Panc1 (cell line): ENCODE results near the gene ST3GAL6. TPM values are rescaled to one million over a fixed set of nuclear protein-coding genes. Genes with fewer than 3 reads are reported as not detected.

ENCODE experiments used
- ATAC-seq: fragments of 200-7000 bp; cut with Tn5 transposase; 2 replicates; pipeline ENCODE4 v1.9.1; 2020; ENCODE audit warnings: mild to moderate bottlenecking, moderate library complexity
- BruUV-seq: library from RNA; stranded (reverse); fragments of 400-500 nt; replicated peaks from 2 replicates; lab custom pipeline; 2021; lab: Mats Ljungman, UMichigan
- CTCF ChIA-PET: fragments of 300-600 bp; sonication (Branson Sonifier 250); formaldehyde crosslinking; loops from one replicate; lab custom pipeline; 2022; ENCODE audit warnings: antibody characterized with exemption; lab: Charles Lee
- POLR2A ChIA-PET: fragments of 300-600 bp; sonication (Branson Sonifier 250); formaldehyde crosslinking; loops from one replicate; lab custom pipeline; 2022; ENCODE audit warnings: antibody characterized with exemption; lab: Charles Lee
- DNase-seq: peaks from one replicate; pipeline ENCODE4 v3.0.0-alpha.2; 2010; ENCODE audit warnings: low read depth, low spot score
- H3K27ac ChIP-seq: 2 replicates; pipeline ENCODE4 v1.5.1; 2011; ENCODE audit warnings: mild to moderate bottlenecking, low read length, inconsistent platforms
- H3K27me3 ChIP-seq: fragments of 200-500 bp; sonication (Bioruptor generic); 2 replicates; pipeline ENCODE4 v1.6.0; 2014; ENCODE audit warnings: low read length, inconsistent platforms; ENCODE audit not compliant: control insufficient read depth, insufficient read depth
- H3K36me3 ChIP-seq: fragments of 200-500 bp; sonication (Bioruptor generic); 2 replicates; pipeline ENCODE4 v1.5.1; 2014; ENCODE audit warnings: inconsistent platforms, mild to moderate bottlenecking, low read length, moderate library complexity; ENCODE audit not compliant: control insufficient read depth, insufficient read depth
- H3K4me1 ChIP-seq: 2 replicates; pipeline ENCODE4 v1.5.1; 2011; ENCODE audit warnings: inconsistent platforms, mild to moderate bottlenecking, low read length, moderate library complexity; ENCODE audit not compliant: control insufficient read depth, insufficient read depth
- H3K4me3 ChIP-seq, 2 experiments: 2 replicates each; pipeline ENCODE4 v1.5.1; 2011 to 2012; ENCODE audit warnings: low read depth in 2 of 2, low read length in 2 of 2, mild to moderate bottlenecking in 2 of 2, inconsistent platforms in 1 of 2, moderate library complexity in 1 of 2
- H3K9me3 ChIP-seq: fragments of 200-500 bp; sonication (Bioruptor generic); 2 replicates; pipeline ENCODE4 v1.5.1; 2014; ENCODE audit warnings: low read depth, mild to moderate bottlenecking, inconsistent platforms, low read length, moderate library complexity; ENCODE audit not compliant: control insufficient read depth, insufficient read depth
- POLR2AphosphoS5 ChIP-seq: IDR thresholded peaks from 2 replicates; pipeline ENCODE4 v1.6.1; 2012; ENCODE audit warnings: mild to moderate bottlenecking, low read depth, low read length, moderate library complexity
- SIN3A ChIP-seq: IDR thresholded peaks from 2 replicates; pipeline ENCODE4 v1.6.1; 2012; ENCODE audit warnings: low read depth, mild to moderate bottlenecking, low read length, moderate library complexity, borderline replicate concordance; ENCODE audit not compliant: insufficient read depth
- TCF7L2 ChIP-seq: IDR thresholded peaks from 2 replicates; pipeline ENCODE4 v1.6.1; 2011; ENCODE audit warnings: mild to moderate bottlenecking, low read depth, low read length, inconsistent platforms
- in situ Hi-C: cut with HindIII; loops from 2 replicates; pipeline ENCODE4 v1.10.0; 2016; ENCODE audit warnings: low sequenced_read_pairs, low pct_unique_long_range_greater_than_20kb
- intact Hi-C: fragments of 100-400 bp; cut with micrococcal nuclease; formaldehyde crosslinking; loops from one replicate; pipeline ENCODE4 v1.10.0; 2022; ENCODE audit not compliant: unreplicated experiment
- total RNA-seq: library from RNA; stranded (reverse); gene quantifications from one replicate; pipeline ENCODE4 v1.2.1, GENCODE V29; 2021; ENCODE audit not compliant: unreplicated experiment
- TF ChIP-seq, protein P1 (sequence below): fragments of 450-650 bp; IDR thresholded peaks from 2 replicates; pipeline ENCODE4 v1.5.1; 2017; ENCODE audit warnings: mild to moderate bottlenecking
- TF ChIP-seq, protein P2 (sequence below), 2 experiments: IDR thresholded peaks; 2 replicates each; pipeline ENCODE4 v1.6.1; 2011 to 2012; ENCODE audit warnings: low read depth in 2 of 2, control low read depth in 1 of 2, low read length in 1 of 2, mild to moderate bottlenecking in 1 of 2, moderate library complexity in 1 of 2; ENCODE audit not compliant: insufficient read depth in 1 of 2

ST3GAL6 gene
- total RNA-seq, 1 experiment from 2014 or later, result 0.15 TPM

DNA sequence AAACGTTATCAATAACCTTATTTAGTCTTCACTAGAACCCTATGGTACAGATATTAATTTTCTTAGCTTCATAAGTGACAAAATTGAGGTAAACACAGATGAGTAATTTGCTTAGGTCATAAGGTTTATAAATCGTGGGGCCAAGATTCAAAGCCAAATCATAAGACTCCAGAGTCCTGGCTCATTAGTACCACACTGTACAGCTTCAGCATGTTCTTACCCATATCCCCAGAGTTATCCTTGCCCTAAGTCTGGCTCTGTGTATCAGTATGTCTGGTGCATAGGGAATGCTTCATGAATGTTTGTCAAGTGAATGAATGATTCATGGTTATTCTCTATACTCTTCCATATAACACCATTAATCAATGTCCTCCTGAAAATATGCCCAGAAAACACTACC is 45.6 kb upstream of the ST3GAL6 start:
- BruUV-seq, result no TSS peak
- intact Hi-C loops (no loop called here), in situ Hi-C loops (no loop called here)
- Histone ChIP-seq H3K4me3 (no peak overlapping the region), H3K27me3 (peaks cover 9% of the 10 kb centered on the region), H3K4me1 (no peaks in the 10 kb centered on the region), H3K9me3 (no peaks in the 10 kb centered on the region), H3K27ac (no peak overlapping the region), H3K36me3 (no peaks in the 10 kb centered on the region)
- TF ChIP-seq TCF7L2 (no peak), POLR2AphosphoS5 (no peak), SIN3A (no peak)
- TF ChIP-seq, protein P1, sequence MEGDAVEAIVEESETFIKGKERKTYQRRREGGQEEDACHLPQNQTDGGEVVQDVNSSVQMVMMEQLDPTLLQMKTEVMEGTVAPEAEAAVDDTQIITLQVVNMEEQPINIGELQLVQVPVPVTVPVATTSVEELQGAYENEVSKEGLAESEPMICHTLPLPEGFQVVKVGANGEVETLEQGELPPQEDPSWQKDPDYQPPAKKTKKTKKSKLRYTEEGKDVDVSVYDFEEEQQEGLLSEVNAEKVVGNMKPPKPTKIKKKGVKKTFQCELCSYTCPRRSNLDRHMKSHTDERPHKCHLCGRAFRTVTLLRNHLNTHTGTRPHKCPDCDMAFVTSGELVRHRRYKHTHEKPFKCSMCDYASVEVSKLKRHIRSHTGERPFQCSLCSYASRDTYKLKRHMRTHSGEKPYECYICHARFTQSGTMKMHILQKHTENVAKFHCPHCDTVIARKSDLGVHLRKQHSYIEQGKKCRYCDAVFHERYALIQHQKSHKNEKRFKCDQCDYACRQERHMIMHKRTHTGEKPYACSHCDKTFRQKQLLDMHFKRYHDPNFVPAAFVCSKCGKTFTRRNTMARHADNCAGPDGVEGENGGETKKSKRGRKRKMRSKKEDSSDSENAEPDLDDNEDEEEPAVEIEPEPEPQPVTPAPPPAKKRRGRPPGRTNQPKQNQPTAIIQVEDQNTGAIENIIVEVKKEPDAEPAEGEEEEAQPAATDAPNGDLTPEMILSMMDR, result no peak
- TF ChIP-seq, protein P2, sequence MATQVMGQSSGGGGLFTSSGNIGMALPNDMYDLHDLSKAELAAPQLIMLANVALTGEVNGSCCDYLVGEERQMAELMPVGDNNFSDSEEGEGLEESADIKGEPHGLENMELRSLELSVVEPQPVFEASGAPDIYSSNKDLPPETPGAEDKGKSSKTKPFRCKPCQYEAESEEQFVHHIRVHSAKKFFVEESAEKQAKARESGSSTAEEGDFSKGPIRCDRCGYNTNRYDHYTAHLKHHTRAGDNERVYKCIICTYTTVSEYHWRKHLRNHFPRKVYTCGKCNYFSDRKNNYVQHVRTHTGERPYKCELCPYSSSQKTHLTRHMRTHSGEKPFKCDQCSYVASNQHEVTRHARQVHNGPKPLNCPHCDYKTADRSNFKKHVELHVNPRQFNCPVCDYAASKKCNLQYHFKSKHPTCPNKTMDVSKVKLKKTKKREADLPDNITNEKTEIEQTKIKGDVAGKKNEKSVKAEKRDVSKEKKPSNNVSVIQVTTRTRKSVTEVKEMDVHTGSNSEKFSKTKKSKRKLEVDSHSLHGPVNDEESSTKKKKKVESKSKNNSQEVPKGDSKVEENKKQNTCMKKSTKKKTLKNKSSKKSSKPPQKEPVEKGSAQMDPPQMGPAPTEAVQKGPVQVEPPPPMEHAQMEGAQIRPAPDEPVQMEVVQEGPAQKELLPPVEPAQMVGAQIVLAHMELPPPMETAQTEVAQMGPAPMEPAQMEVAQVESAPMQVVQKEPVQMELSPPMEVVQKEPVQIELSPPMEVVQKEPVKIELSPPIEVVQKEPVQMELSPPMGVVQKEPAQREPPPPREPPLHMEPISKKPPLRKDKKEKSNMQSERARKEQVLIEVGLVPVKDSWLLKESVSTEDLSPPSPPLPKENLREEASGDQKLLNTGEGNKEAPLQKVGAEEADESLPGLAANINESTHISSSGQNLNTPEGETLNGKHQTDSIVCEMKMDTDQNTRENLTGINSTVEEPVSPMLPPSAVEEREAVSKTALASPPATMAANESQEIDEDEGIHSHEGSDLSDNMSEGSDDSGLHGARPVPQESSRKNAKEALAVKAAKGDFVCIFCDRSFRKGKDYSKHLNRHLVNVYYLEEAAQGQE (IDR thresholded peaks at IDR 0.05; ENCODE audit: insufficient read depth in 1 of 2, low read depth in 2 of 2, low read length in 1 of 2), result no peak
- no peak for ATAC-seq
- ChIA-PET CTCF (no interaction called here), POLR2A (no interaction called here)
- no peak for DNase-seq

DNA sequence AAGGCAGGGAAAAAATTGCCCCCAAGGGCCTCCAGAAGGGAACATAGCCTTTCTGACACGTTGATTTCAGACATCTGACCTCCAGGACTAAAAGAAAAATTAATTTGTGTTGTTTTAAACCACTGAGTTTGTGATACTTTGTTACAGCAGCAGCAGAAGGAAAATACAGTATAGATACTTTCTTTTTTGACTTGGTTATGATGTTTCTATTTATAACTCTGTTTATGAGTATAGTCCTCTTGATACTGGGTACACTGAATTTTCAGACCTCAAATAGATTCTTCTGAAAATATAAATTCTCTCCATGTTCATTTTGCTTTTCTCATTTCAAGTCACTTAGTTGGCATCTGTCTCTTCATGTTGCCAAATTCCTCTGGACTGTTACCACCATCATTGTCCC is 44.4 kb upstream of the ST3GAL6 start:
- TF ChIP-seq POLR2AphosphoS5 (no peak), TCF7L2 (no peak), SIN3A (no peak)
- TF ChIP-seq, protein P2 (IDR thresholded peaks at IDR 0.05; ENCODE audit: insufficient read depth in 1 of 2, low read depth in 2 of 2, low read length in 1 of 2), result no peak
- TF ChIP-seq, protein P1, result no peak
- no TSS peak for BruUV-seq
- peaks cover 10% of the 10 kb centered on the region for H3K27me3 ChIP-seq
- intact Hi-C loops (no loop called here), in situ Hi-C loops (no loop called here)
- ChIA-PET POLR2A (no interaction called here), CTCF (no interaction called here)
- H3K4me3 ChIP-seq, result no peak overlapping the region
- H3K36me3 ChIP-seq, result no peaks in the 10 kb centered on the region
- no peak for ATAC-seq
- no peaks in the 10 kb centered on the region for H3K9me3 ChIP-seq
- H3K27ac ChIP-seq, result no peak overlapping the region
- DNase-seq, result no peak
- no peaks in the 10 kb centered on the region for H3K4me1 ChIP-seq
